Kidney (tissue), 14 donors: ENCODE measurements around the gene DSG4. TPM values are rescaled to one million over a fixed set of nuclear protein-coding genes. Genes with fewer than 3 reads are reported as not detected.

Experiments
- DNase-seq, 5 donors: peaks; one replicate each; pipeline ENCODE4 v3.0.0-alpha.2; 2013 to 2020
- FAIRE-seq: peaks from 2 replicates; lab custom pipeline; 2012; peaks lifted over from hg19 to GRCh38; lab: Jason Lieb, UNC
- H3K27ac ChIP-seq, 2 donors: one replicate each; pipeline ENCODE4 v1.7.0; 2013; ENCODE audit warnings: low read depth in 2 of 2, low read length in 2 of 2, inconsistent platforms in 1 of 2
- H3K27me3 ChIP-seq: one replicate; pipeline ENCODE4 v1.7.1; 2013; ENCODE audit warnings: low read length, inconsistent platforms; ENCODE audit not compliant: control insufficient read depth, insufficient read depth
- H3K36me3 ChIP-seq, 3 donors: one replicate each; pipeline versions ENCODE4 v1.7.0 to v1.7.1; 2013; ENCODE audit warnings: low read length in 3 of 3, control low read depth in 1 of 3, inconsistent platforms in 1 of 3; ENCODE audit not compliant: insufficient read depth in 3 of 3, control insufficient read depth in 2 of 3
- H3K4me1 ChIP-seq, 3 donors: one replicate each; pipeline versions ENCODE4 v1.7.0 to v1.7.1; 2013; ENCODE audit warnings: low read length in 3 of 3, inconsistent platforms in 1 of 3, low read depth in 1 of 3; ENCODE audit not compliant: control insufficient read depth in 2 of 3, insufficient read depth in 2 of 3
- H3K4me3 ChIP-seq, 3 donors: one replicate each; pipeline versions ENCODE4 v1.7.0 to v1.8.1; 2013; ENCODE audit warnings: low read length in 3 of 3, control low read depth in 1 of 3, inconsistent platforms in 1 of 3
- H3K9ac ChIP-seq, 3 donors: one replicate each; pipeline versions ENCODE4 v1.7.0 to v1.7.1; 2013; ENCODE audit warnings: low read length in 3 of 3, control low read depth in 1 of 3, inconsistent platforms in 1 of 3
- H3K9me3 ChIP-seq, 3 donors: one replicate each; pipeline versions ENCODE4 v1.7.0 to v1.7.1; 2013; ENCODE audit warnings: low read length in 3 of 3, control low read depth in 1 of 3, inconsistent platforms in 1 of 3; ENCODE audit not compliant: control insufficient read depth in 2 of 3, insufficient read depth in 1 of 3
- CTCF ChIP-seq: IDR thresholded peaks from 3 replicates; pipeline ENCODE4 v1.5.1; 2012; ENCODE audit warnings: mild to moderate bottlenecking, moderate library complexity, borderline replicate concordance; ENCODE audit not compliant: insufficient read depth; ENCODE audit errors: extremely low read depth
- intact Hi-C: fragments of 100-400 bp; cut with DNase I; formaldehyde crosslinking; loops from one replicate; pipeline ENCODE4 v1.11.1; 2022
- polyA plus RNA-seq: library from polyadenylated mRNA; stranded (reverse); fragments of 350-450 nt; fragmentation: Illumina TruSeq; extraction: RNeasy Lipid Tissue Mini Kit (QIAGEN cat#74804); gene quantifications from one replicate; pipeline ENCODE4 v1.2.3, GENCODE V29; 2014; ENCODE audit warnings: low read depth, low replicate concordance; ENCODE audit not compliant: insufficient read depth
- total RNA-seq: library from RNA; stranded (reverse); fragmentation: NEBNext Ultra II Directional; extraction: Animal tissue kit (Norgen Biotek cat#: 25700); gene quantifications from one replicate; pipeline ENCODE4 v1.2.1, GENCODE V29; 2021
- donor health status: control.
- donor health status: control.
- donor health status: control.
- donor health status: control.
- donor health status: control.
- donor health status: DM: yes; HTN: yes; CAD: no.
- donor health status: Normal renal cell carcinoma (clear cell type).

The DSG4 gene
- total and polyA plus RNA-seq, 2 donors from 2014 or later, result not detected

DNA sequence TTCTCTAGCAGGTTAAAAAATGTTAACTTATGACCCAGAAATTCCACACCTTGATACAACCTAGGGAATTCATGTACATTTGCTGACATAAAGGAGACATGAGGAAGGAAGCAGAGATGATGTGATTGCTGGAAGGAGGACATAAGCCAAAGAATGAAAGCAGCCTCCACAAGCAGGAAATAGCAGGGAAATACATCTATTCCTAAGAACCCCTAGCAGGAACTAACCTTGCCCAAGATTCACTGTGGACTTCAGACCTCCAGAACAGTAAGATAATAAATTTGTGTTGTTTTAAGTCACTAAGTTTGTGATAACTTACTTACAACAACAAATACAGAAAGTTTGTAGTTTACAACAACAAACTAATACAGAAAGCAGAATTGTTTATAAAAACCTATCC lies 4.6 kb upstream of the DSG4 start:
- intact Hi-C loops, result no loop called here
- Histone ChIP-seq H3K4me3 (no peak overlapping the region), H3K27ac (no peak overlapping the region), H3K27me3 (no peaks in the 10 kb centered on the region), H3K9me3 (no peaks in the 10 kb centered on the region), H3K9ac (no peak overlapping the region), H3K36me3 (no peaks in the 10 kb centered on the region), H3K4me1 (no peaks in the 10 kb centered on the region)
- FAIRE-seq (no peak), DNase-seq (no peak)
- no peak for TF ChIP-seq CTCF

DNA sequence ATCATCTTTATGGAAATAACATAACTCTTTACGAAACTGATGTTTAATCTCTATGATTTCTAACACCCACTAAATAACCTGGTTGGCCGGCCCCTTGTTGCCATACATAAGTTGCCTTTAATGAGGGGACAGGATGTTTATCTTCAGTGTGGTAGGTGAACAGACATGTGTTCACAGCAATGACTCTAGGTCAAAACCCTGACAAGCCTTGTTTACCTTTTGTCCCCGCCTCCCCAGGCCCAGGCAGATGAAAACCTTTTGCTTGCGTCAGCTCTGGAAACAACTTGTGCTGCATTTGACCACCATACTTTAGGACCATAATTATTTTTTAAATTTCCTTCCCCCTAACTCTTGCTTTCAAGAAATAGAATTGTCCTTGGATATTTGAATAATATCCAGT lies 2.9 kb upstream of the DSG4 start:
- intact Hi-C loops, result no loop called here
- no peak for TF ChIP-seq CTCF
- H3K9ac ChIP-seq, result no peak overlapping the region
- H3K4me1 ChIP-seq, result no peaks in the 10 kb centered on the region
- no peak for FAIRE-seq
- H3K4me3 ChIP-seq, result no peak overlapping the region
- H3K27me3 ChIP-seq, result no peaks in the 10 kb centered on the region
- no peak for DNase-seq
- no peaks in the 10 kb centered on the region for H3K36me3 ChIP-seq
- H3K9me3 ChIP-seq, result no peaks in the 10 kb centered on the region
- no peak overlapping the region for H3K27ac ChIP-seq

DNA sequence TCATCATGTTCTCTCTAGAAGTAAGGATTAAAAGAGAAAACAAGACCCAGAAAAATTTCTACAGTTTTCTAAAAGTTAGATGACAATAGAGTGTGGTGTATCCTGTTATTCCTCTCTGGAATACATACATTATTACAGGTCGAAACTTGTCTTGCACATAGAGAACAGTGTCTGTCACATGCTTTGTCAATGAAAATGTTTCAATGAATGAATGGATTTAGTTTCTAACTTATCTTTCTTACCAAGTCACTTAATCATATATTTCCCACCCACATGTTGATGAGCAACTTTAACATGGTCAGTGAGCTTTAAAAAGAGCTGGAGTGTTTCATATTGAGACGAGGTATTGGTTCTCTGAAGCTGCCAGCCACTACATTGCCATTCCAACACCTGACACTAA lies 4.3 kb downstream of the DSG4 start:
- Histone ChIP-seq H3K9ac (no peak overlapping the region), H3K27ac (no peak overlapping the region), H3K9me3 (no peaks in the 10 kb centered on the region), H3K4me1 (no peaks in the 10 kb centered on the region), H3K36me3 (no peaks in the 10 kb centered on the region), H3K4me3 (no peak overlapping the region), H3K27me3 (no peaks in the 10 kb centered on the region)
- no peak for FAIRE-seq
- intact Hi-C loops, result no loop called here
- no peak for TF ChIP-seq CTCF
- no peak for DNase-seq

DNA sequence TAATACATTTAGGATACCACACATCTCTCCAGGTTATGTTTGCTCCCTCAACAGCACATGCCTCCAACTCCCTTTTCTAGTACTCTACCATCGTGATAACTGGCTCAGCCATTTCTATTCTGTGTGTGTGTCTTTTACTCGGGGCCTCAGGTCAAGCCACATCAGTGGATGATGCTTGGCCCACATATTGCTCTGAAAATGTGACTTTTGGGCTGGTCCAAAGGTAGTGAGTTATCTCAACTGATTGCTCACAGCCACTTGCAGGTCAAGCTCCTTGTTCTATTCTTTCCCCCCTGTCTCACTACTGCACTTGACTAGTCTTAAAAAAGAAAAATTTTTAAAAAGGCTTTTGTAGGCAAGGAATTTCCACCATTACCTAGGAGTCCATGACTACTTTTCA lies 5.5 kb downstream of the DSG4 start:
- FAIRE-seq, result no peak
- no peak overlapping the region for H3K9ac ChIP-seq
- no peak for TF ChIP-seq CTCF
- H3K4me1 ChIP-seq, result no peaks in the 10 kb centered on the region
- H3K4me3 ChIP-seq, result no peak overlapping the region
- DNase-seq, result no peak
- no peaks in the 10 kb centered on the region for H3K27me3 ChIP-seq
- H3K27ac ChIP-seq, result no peak overlapping the region
- intact Hi-C loops, result no loop called here
- no peaks in the 10 kb centered on the region for H3K9me3 ChIP-seq
- H3K36me3 ChIP-seq, result no peaks in the 10 kb centered on the region
